GM18502 (cell line): ENCODE data around the gene TTC7B.

ENCODE experiments used
- ATAC-seq: cut with Tn5 transposase; IDR thresholded peaks from one replicate; pipeline ENCODE4 v1.9.1; 2021; ENCODE audit warnings: mild to moderate bottlenecking; ENCODE audit not compliant: unreplicated experiment, poor library complexity

The TTC7B gene

GRCh38 chr14:90627478-90627877 lies 188.8 kb downstream of the TTC7B start:
- no peak for ATAC-seq

GRCh38 chr14:90626550-90626949 lies 189.7 kb downstream of the TTC7B start:
- ATAC-seq = no peak

- no peak for ATAC-seq
These were observed 190.8 kb downstream of the TTC7B start for GRCh38 chr14:90625445-90625844.

- no peak for ATAC-seq
These were observed 191.4 kb downstream of the TTC7B start for GRCh38 chr14:90624732-90625400.

- no peak for ATAC-seq
These were observed 192.0 kb downstream of the TTC7B start for GRCh38 chr14:90624227-90624626.

GRCh38 chr14:90621201-90621600 lies 195.0 kb downstream of the TTC7B start:
- ATAC-seq = no peak

GRCh38 chr14:90620568-90621077 lies 195.6 kb downstream of the TTC7B start:
- no peak for ATAC-seq

- no peak for ATAC-seq
These were observed 196.3 kb downstream of the TTC7B start for GRCh38 chr14:90619911-90620310.

- ATAC-seq = no peak
These were observed 198.3 kb downstream of the TTC7B start for GRCh38 chr14:90617961-90618360.

GRCh38 chr14:90616881-90617280 lies 199.3 kb downstream of the TTC7B start:
- ATAC-seq = no peak

- ATAC-seq = no peak
These were observed 199.9 kb downstream of the TTC7B start for GRCh38 chr14:90616313-90616712.

- ATAC-seq = no peak
These were observed 200.6 kb downstream of the TTC7B start for GRCh38 chr14:90615517-90616060.

- ATAC-seq = no peak
These were observed 201.3 kb downstream of the TTC7B start for GRCh38 chr14:90614696-90615516.

GRCh38 chr14:90613997-90614396 lies 202.2 kb downstream of the TTC7B start:
- no peak for ATAC-seq

GRCh38 chr14:90613453-90613852 lies 202.8 kb downstream of the TTC7B start:
- ATAC-seq = no peak

GRCh38 chr14:90612801-90613200 lies 203.4 kb downstream of the TTC7B start:
- no peak for ATAC-seq

- no peak for ATAC-seq
These were observed 204.3 kb downstream of the TTC7B start for GRCh38 chr14:90611936-90612335.

- ATAC-seq = no peak
These were observed 204.7 kb downstream of the TTC7B start for GRCh38 chr14:90611501-90611900.

GRCh38 chr14:90610346-90611040 lies 205.7 kb downstream of the TTC7B start:
- no peak for ATAC-seq

- ATAC-seq = no peak
These were observed 206.9 kb downstream of the TTC7B start for GRCh38 chr14:90609376-90609775.

- ATAC-seq = no peak
These were observed 207.3 kb downstream of the TTC7B start for GRCh38 chr14:90608929-90609341.
